Lower leg skin (tissue), 3 donors: ENCODE results near the gene PEAK1.

Experiments
- POLR2A ChIP-seq, 2 donors: fragments of 450-650 bp; IDR thresholded peaks; one replicate each; pipeline ENCODE4 v1.6.1; 2016 to 2017; ENCODE audit warnings: antibody characterized with exemption in 2 of 2, mild to moderate bottlenecking in 1 of 2, moderate library complexity in 1 of 2
- TF ChIP-seq, protein P1 (sequence below), 3 donors: fragments of 450-650 bp; IDR thresholded peaks; one replicate each; pipeline ENCODE4 v1.5.1; 2016; ENCODE audit warnings: antibody characterized with exemption in 3 of 3, mild to moderate bottlenecking in 3 of 3, moderate library complexity in 2 of 3

DNA sequence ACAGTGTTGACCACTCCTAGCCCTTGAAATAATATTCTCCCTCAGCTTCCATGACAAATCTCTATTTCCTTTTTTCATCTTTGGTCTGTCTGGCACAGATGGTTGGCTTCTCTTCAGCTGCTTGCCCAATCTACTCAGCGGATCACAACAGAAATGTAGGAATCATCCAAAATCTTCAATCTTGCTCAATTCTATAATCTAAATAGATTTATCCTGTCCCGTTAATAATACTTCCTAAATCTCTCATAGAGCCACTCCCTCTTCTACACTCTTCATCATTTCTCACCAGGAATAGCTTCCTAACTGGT is 3.8 kb downstream of the PEAK1 start:
- TF ChIP-seq, protein P1, sequence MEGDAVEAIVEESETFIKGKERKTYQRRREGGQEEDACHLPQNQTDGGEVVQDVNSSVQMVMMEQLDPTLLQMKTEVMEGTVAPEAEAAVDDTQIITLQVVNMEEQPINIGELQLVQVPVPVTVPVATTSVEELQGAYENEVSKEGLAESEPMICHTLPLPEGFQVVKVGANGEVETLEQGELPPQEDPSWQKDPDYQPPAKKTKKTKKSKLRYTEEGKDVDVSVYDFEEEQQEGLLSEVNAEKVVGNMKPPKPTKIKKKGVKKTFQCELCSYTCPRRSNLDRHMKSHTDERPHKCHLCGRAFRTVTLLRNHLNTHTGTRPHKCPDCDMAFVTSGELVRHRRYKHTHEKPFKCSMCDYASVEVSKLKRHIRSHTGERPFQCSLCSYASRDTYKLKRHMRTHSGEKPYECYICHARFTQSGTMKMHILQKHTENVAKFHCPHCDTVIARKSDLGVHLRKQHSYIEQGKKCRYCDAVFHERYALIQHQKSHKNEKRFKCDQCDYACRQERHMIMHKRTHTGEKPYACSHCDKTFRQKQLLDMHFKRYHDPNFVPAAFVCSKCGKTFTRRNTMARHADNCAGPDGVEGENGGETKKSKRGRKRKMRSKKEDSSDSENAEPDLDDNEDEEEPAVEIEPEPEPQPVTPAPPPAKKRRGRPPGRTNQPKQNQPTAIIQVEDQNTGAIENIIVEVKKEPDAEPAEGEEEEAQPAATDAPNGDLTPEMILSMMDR (IDR thresholded peaks at IDR 0.05): no peak
- no peak for TF ChIP-seq POLR2A (IDR thresholded peaks at IDR 0.05)
